Ovary (tissue), 9 donors: ENCODE measurements around the gene ZDHHC24. TPM values are rescaled to one million over a fixed set of nuclear protein-coding genes. Genes with fewer than 3 reads are reported as not detected.

Experiments used
- DNase-seq, 5 donors: peaks; one replicate each; pipeline ENCODE4 v3.0.0-alpha.2; 2019 to 2020
- H3K27ac ChIP-seq, 2 donors: fragments of 200-600 bp; one replicate each; pipeline versions ENCODE4 v1.5.1 to v1.8.0; 2019 to 2022
- H3K27me3 ChIP-seq: fragments of 200-600 bp; one replicate; pipeline ENCODE4 v1.8.0; 2022
- H3K36me3 ChIP-seq: fragments of 200-600 bp; sonication (generic); one replicate; pipeline ENCODE4 v1.5.1; 2019
- H3K4me1 ChIP-seq: one replicate; pipeline ENCODE4 v1.8.1; 2013; ENCODE audit warnings: mild to moderate bottlenecking, moderate library complexity; ENCODE audit not compliant: insufficient read depth
- H3K4me3 ChIP-seq: fragments of 200-600 bp; sonication (generic); one replicate; pipeline ENCODE4 v1.5.1; 2017
- H3K9me3 ChIP-seq, 2 donors: fragments of 200-600 bp in 1 of 2; sonication (generic) in 1 of 2; one replicate each; pipeline versions ENCODE4 v1.5.1 to v1.8.1; 2013 to 2019; ENCODE audit warnings: mild to moderate bottlenecking in 1 of 2, moderate library complexity in 1 of 2
- CTCF ChIP-seq, 3 donors: fragments of 450-650 bp in 2 of 3; fragments of 200-600 bp in 1 of 3; IDR thresholded peaks; one replicate each; pipeline versions ENCODE4 v1.5.1 to v1.8.0; 2016 to 2022; ENCODE audit warnings: antibody characterized with exemption in 3 of 3, mild to moderate bottlenecking in 1 of 3
- EP300 ChIP-seq: sonication (generic); formaldehyde crosslinking; IDR thresholded peaks from one replicate; pipeline ENCODE4 v1.6.1; 2017; ENCODE audit warnings: antibody characterized with exemption
- POLR2A ChIP-seq: fragments of 450-650 bp; IDR thresholded peaks from one replicate; pipeline ENCODE4 v1.6.1; 2017; ENCODE audit warnings: antibody characterized with exemption, mild to moderate bottlenecking, moderate library complexity
- WGBS, 3 donors: extraction: QIAGEN DNeasy Blood & Tissue Kit in 1 of 3; methylation state at CpG; one replicate each; pipeline versions ENCODE4 v1.1.5 to v1.1.7; 2013 to 2017; 5-methylcytosine and 5-hydroxymethylcytosine counted together
- intact Hi-C, 4 donors: fragments of 100-400 bp; cut with DNase I; formaldehyde crosslinking; loops; one replicate each; pipeline versions ENCODE4 v1.11.0 to v1.15.1; 2022 to 2023
- polyA plus RNA-seq, 2 donors: library from polyadenylated mRNA; stranded (reverse); fragments of 200-250 nt in 1 of 2; fragments of 350-450 nt in 1 of 2; fragmentation: Illumina TruSeq in 1 of 2; extraction: RNeasy Lipid Tissue Mini Kit (QIAGEN cat#74804) in 1 of 2; gene quantifications; one replicate each; pipeline ENCODE4 v1.2.3, GENCODE V29; 2013 to 2014
- total RNA-seq, 7 donors: library from RNA; depleted of rRNA in 2 of 7; stranded (reverse); fragments of >200 nt in 2 of 7; fragmentation: NEBNext Ultra II Directional in 3 of 7; extraction: Animal tissue kit (Norgen Biotek cat#: 25700) in 3 of 7; gene quantifications; one replicate each; pipeline versions ENCODE4 v1.1.0 to v1.2.4, GENCODE V29; 2016 to 2023
- donor health status: DM: no; HTN: no; CAD: no; lungs with moderate emphysema.
- donor health status: DM: no; HTN: no; CAD: no.
- donor health status: Bipolar disorder and iron deficiency.
- donor health status: DM: yes; HTN: yes; CAD: no.
- donor health status: DM: no; HTN: no; CAD: no.
- donor health status: DM: yes; HTN: yes; CAD: no.

ZDHHC24 gene
- total and polyA plus RNA-seq, 9 donors: 5.1 to 14.5 (median 8.9) TPM

- intact Hi-C loops: no loop called here
- Histone ChIP-seq H3K9me3 (no peaks in the 10 kb centered on the region), H3K27me3 (no peaks in the 10 kb centered on the region), H3K4me3 (no peak overlapping the region), H3K36me3 (no peaks in the 10 kb centered on the region), H3K27ac (no peak overlapping the region), H3K4me1 (peaks cover 2% of the 10 kb centered on the region)
- peak in 1 of 5 donors; percentile 46 for DNase-seq
- 49 to 63% (median 59%) methylated on average over 16 of the region's 16 CpGs for WGBS, 3 donors
- TF ChIP-seq CTCF (IDR thresholded peaks at IDR 0.05): no peak
These were observed 6.5 kb downstream of the ZDHHC24 start for GRCh38 chr11:66539170-66539869.

- Histone ChIP-seq H3K4me3 (no peak overlapping the region), H3K36me3 (no peaks in the 10 kb centered on the region), H3K27me3 (no peaks in the 10 kb centered on the region), H3K4me1 (no peaks in the 10 kb centered on the region), H3K27ac (no peak overlapping the region), H3K9me3 (no peaks in the 10 kb centered on the region)
- no peak for DNase-seq
- TF ChIP-seq CTCF (IDR thresholded peaks at IDR 0.05): no peak
- no peak for TF ChIP-seq EP300
- no peak for TF ChIP-seq POLR2A
- WGBS, 3 donors: 77 to 81% (median 78%) methylated on average over 6 of the region's 6 CpGs
- intact Hi-C loops: no loop called here
These were observed 13.1 kb downstream of the ZDHHC24 start for GRCh38 chr11:66532784-66533183.

- 88 to 97% (median 91%) methylated on average over 11 of the region's 11 CpGs for WGBS, 3 donors
- H3K36me3 ChIP-seq: no peaks in the 10 kb centered on the region
- H3K4me3 ChIP-seq: no peak overlapping the region
- no peaks in the 10 kb centered on the region for H3K27me3 ChIP-seq
- DNase-seq: no peak
- H3K27ac ChIP-seq: no peak overlapping the region
- no peaks in the 10 kb centered on the region for H3K4me1 ChIP-seq
- no peaks in the 10 kb centered on the region for H3K9me3 ChIP-seq
- intact Hi-C loops: no loop called here
- no peak for TF ChIP-seq CTCF (IDR thresholded peaks at IDR 0.05)
- TF ChIP-seq POLR2A: no peak
- no peak for TF ChIP-seq EP300
These were observed 14.0 kb downstream of the ZDHHC24 start for GRCh38 chr11:66531841-66532240.

GRCh38 chr11:66530927-66531709, 14.7 kb downstream of the ZDHHC24 start:
- WGBS, 3 donors: 77 to 85% (median 83%) methylated on average over 10 of the region's 10 CpGs
- TF ChIP-seq CTCF (IDR thresholded peaks at IDR 0.05): no peak
- Histone ChIP-seq H3K27me3 (no peaks in the 10 kb centered on the region), H3K27ac (no peak overlapping the region), H3K4me3 (no peak overlapping the region), H3K36me3 (no peaks in the 10 kb centered on the region), H3K4me1 (no peaks in the 10 kb centered on the region), H3K9me3 (no peaks in the 10 kb centered on the region)
- intact Hi-C loops: no loop called here
- no peak for DNase-seq
